Trophoblast cell (in vitro differentiated cells and primary cell): ENCODE results near the gene XYLT1.

Experiments
- DNase-seq, 2 donors: peaks; one replicate each; pipeline ENCODE4 v3.0.0-alpha.2; 2016
- H2AFZ ChIP-seq: 2 replicates; pipeline ENCODE4 v1.6.1; 2013; ENCODE audit warnings: low read length, moderate library complexity, mild to moderate bottlenecking; ENCODE audit not compliant: insufficient read depth, poor library complexity
- H2AK5ac ChIP-seq: 2 replicates; pipeline ENCODE4 v1.6.1; 2013; ENCODE audit warnings: mild to moderate bottlenecking, low read length
- H2BK120ac ChIP-seq: 2 replicates; pipeline ENCODE4 v1.6.1; 2013; ENCODE audit warnings: low read length, mild to moderate bottlenecking, moderate library complexity; ENCODE audit not compliant: insufficient read depth, poor library complexity
- H2BK12ac ChIP-seq: 2 replicates; pipeline ENCODE4 v1.6.1; 2013; ENCODE audit warnings: mild to moderate bottlenecking, low read length, moderate library complexity
- H2BK5ac ChIP-seq: 2 replicates; pipeline ENCODE4 v1.6.1; 2013; ENCODE audit warnings: low read length, low read depth, moderate library complexity, mild to moderate bottlenecking; ENCODE audit not compliant: poor library complexity
- H3K14ac ChIP-seq: 2 replicates; pipeline ENCODE4 v1.6.1; 2013; ENCODE audit warnings: mild to moderate bottlenecking, low read length
- H3K18ac ChIP-seq: 2 replicates; pipeline ENCODE4 v1.6.1; 2013; ENCODE audit warnings: mild to moderate bottlenecking, low read length
- H3K23ac ChIP-seq: 2 replicates; pipeline ENCODE4 v1.6.1; 2013; ENCODE audit warnings: low read length
- H3K27ac ChIP-seq: 2 replicates; pipeline ENCODE4 v1.5.1; 2013; ENCODE audit warnings: low read depth, mild to moderate bottlenecking, inconsistent platforms, low read length, moderate library complexity
- H3K27me3 ChIP-seq: 2 replicates; pipeline ENCODE4 v1.6.1; 2013; ENCODE audit warnings: inconsistent platforms, mild to moderate bottlenecking, low read length, moderate library complexity; ENCODE audit not compliant: insufficient read depth
- H3K36me3 ChIP-seq, 2 experiments: 1 replicate in 1 of 2; 2 replicates in 1 of 2; pipeline ENCODE4 v1.6.1; 2013; ENCODE audit warnings: low read length in 2 of 2, mild to moderate bottlenecking in 2 of 2, moderate library complexity in 1 of 2; ENCODE audit not compliant: insufficient read depth in 2 of 2, control insufficient read depth in 1 of 2
- H3K4ac ChIP-seq: 2 replicates; pipeline ENCODE4 v1.6.1; 2013; ENCODE audit warnings: low read depth, mild to moderate bottlenecking, low read length, moderate library complexity
- H3K4me1 ChIP-seq, 2 experiments: 1 replicate in 1 of 2; 2 replicates in 1 of 2; pipeline ENCODE4 v1.6.1; 2013; ENCODE audit warnings: low read length in 2 of 2, mild to moderate bottlenecking in 2 of 2, moderate library complexity in 1 of 2; ENCODE audit not compliant: insufficient read depth in 2 of 2, control insufficient read depth in 1 of 2
- H3K4me2 ChIP-seq: 2 replicates; pipeline ENCODE4 v1.6.1; 2013; ENCODE audit warnings: inconsistent platforms, mild to moderate bottlenecking, low read length, moderate library complexity
- H3K4me3 ChIP-seq: 2 replicates; pipeline ENCODE4 v1.5.1; 2013; ENCODE audit warnings: mild to moderate bottlenecking, low read depth, low read length, inconsistent platforms
- H3K79me1 ChIP-seq: one replicate; pipeline ENCODE4 v1.6.1; 2013; ENCODE audit warnings: low read length
- H3K79me2 ChIP-seq: 2 replicates; pipeline ENCODE4 v1.6.1; 2013; ENCODE audit warnings: low read length, mild to moderate bottlenecking; ENCODE audit not compliant: control insufficient read depth, insufficient read depth, poor library complexity
- H3K9ac ChIP-seq: 2 replicates; pipeline ENCODE4 v1.6.1; 2013; ENCODE audit warnings: mild to moderate bottlenecking, low read length
- H3K9me3 ChIP-seq: 2 replicates; pipeline ENCODE4 v1.6.1; 2013; ENCODE audit warnings: low read depth, mild to moderate bottlenecking, control low read depth, inconsistent platforms, low read length; ENCODE audit not compliant: insufficient read depth
- H4K12ac ChIP-seq: 2 replicates; pipeline ENCODE4 v1.6.1; 2013; ENCODE audit warnings: low read depth, mild to moderate bottlenecking, low read length, moderate library complexity
- H4K8ac ChIP-seq: 2 replicates; pipeline ENCODE4 v1.6.1; 2013; ENCODE audit warnings: low read depth, mild to moderate bottlenecking, low read length, moderate library complexity
- H4K91ac ChIP-seq: one replicate; pipeline ENCODE4 v1.6.1; 2013; ENCODE audit warnings: low read depth, mild to moderate bottlenecking, low read length, moderate library complexity
- WGBS: extraction: QIAGEN DNeasy Blood & Tissue Kit; methylation state at CpG from one replicate; pipeline ENCODE4 v1.1.7; 2013; ENCODE audit warnings: missing lambda C conversion rate; ENCODE audit not compliant: insufficient read length, insufficient coverage; ENCODE audit errors: extremely low coverage; 5-methylcytosine and 5-hydroxymethylcytosine counted together

Gene XYLT1

GRCh38 chr16:17109413-17109812 lies 361.3 kb downstream of the XYLT1 start:
- no peak overlapping the region for H3K14ac ChIP-seq
- no peak for DNase-seq
- H2AK5ac ChIP-seq = no peak overlapping the region
- no peak overlapping the region for H3K27ac ChIP-seq
- H4K12ac ChIP-seq = no peak overlapping the region
- H3K23ac ChIP-seq = no peak overlapping the region
- no peak overlapping the region for H3K4me3 ChIP-seq
- no peak overlapping the region for H2BK5ac ChIP-seq
- no peak overlapping the region for H3K4ac ChIP-seq
- H3K79me1 ChIP-seq = no peaks in the 10 kb centered on the region
- no peaks in the 10 kb centered on the region for H3K4me1 ChIP-seq
- H2BK120ac ChIP-seq = no peak overlapping the region
- no peak overlapping the region for H3K4me2 ChIP-seq
- no peak overlapping the region for H2BK12ac ChIP-seq
- no peaks in the 10 kb centered on the region for H3K27me3 ChIP-seq
- no peak overlapping the region for H2AFZ ChIP-seq
- H3K36me3 ChIP-seq = peaks cover 4 to 8% of the 10 kb centered on the region in 2 experiments
- no peak overlapping the region for H4K91ac ChIP-seq
- H3K18ac ChIP-seq = no peak overlapping the region
- H3K79me2 ChIP-seq = no peaks in the 10 kb centered on the region
- no peak overlapping the region for H4K8ac ChIP-seq
- H3K9me3 ChIP-seq = peaks cover 2% of the 10 kb centered on the region
- no peak overlapping the region for H3K9ac ChIP-seq

GRCh38 chr16:17108596-17108995 lies 362.2 kb downstream of the XYLT1 start:
- H3K4ac ChIP-seq = no peak overlapping the region
- no peaks in the 10 kb centered on the region for H3K79me2 ChIP-seq
- WGBS = no CpG with 5 or more reads among the region's 17 CpGs
- H2BK5ac ChIP-seq = no peak overlapping the region
- peak overlapping the region; percentile 37 for H3K4me3 ChIP-seq
- H2BK120ac ChIP-seq = no peak overlapping the region
- no peak overlapping the region for H3K18ac ChIP-seq
- no peak for DNase-seq
- H3K23ac ChIP-seq = no peak overlapping the region
- no peak overlapping the region for H2AK5ac ChIP-seq
- H3K4me1 ChIP-seq = no peaks in the 10 kb centered on the region
- no peak overlapping the region for H2BK12ac ChIP-seq
- H4K8ac ChIP-seq = no peak overlapping the region
- H3K36me3 ChIP-seq = peaks cover 4 to 6% of the 10 kb centered on the region in 2 experiments
- no peak overlapping the region for H3K27ac ChIP-seq
- no peak overlapping the region for H3K14ac ChIP-seq
- H3K79me1 ChIP-seq = no peaks in the 10 kb centered on the region
- H3K4me2 ChIP-seq = no peak overlapping the region
- no peak overlapping the region for H4K91ac ChIP-seq
- peaks cover 2% of the 10 kb centered on the region for H3K9me3 ChIP-seq
- no peaks in the 10 kb centered on the region for H3K27me3 ChIP-seq
- H4K12ac ChIP-seq = no peak overlapping the region
- H2AFZ ChIP-seq = no peak overlapping the region
- no peak overlapping the region for H3K9ac ChIP-seq

- H4K12ac ChIP-seq = no peak overlapping the region
- H3K9ac ChIP-seq = no peak overlapping the region
- H3K23ac ChIP-seq = no peak overlapping the region
- H2AK5ac ChIP-seq = no peak overlapping the region
- H3K4ac ChIP-seq = no peak overlapping the region
- H3K79me1 ChIP-seq = no peaks in the 10 kb centered on the region
- no peak overlapping the region for H3K27ac ChIP-seq
- no peaks in the 10 kb centered on the region for H3K27me3 ChIP-seq
- peaks cover 2% of the 10 kb centered on the region for H3K9me3 ChIP-seq
- H3K36me3 ChIP-seq = peaks cover 4 to 6% of the 10 kb centered on the region in 2 experiments
- no peak overlapping the region for H3K14ac ChIP-seq
- no peak overlapping the region for H4K8ac ChIP-seq
- H2BK12ac ChIP-seq = no peak overlapping the region
- no peaks in the 10 kb centered on the region for H3K79me2 ChIP-seq
- H2AFZ ChIP-seq = no peak overlapping the region
- DNase-seq = no peak
- no peak overlapping the region for H3K4me3 ChIP-seq
- no peak overlapping the region for H3K18ac ChIP-seq
- H3K4me2 ChIP-seq = no peak overlapping the region
- no peaks in the 10 kb centered on the region for H3K4me1 ChIP-seq
- H2BK5ac ChIP-seq = no peak overlapping the region
- no CpG with 5 or more reads among the region's 8 CpGs for WGBS
- no peak overlapping the region for H4K91ac ChIP-seq
- no peak overlapping the region for H2BK120ac ChIP-seq
These were observed 363.3 kb downstream of the XYLT1 start for GRCh38 chr16:17107450-17107849.

GRCh38 chr16:17106243-17106791 lies 364.4 kb downstream of the XYLT1 start:
- no peak overlapping the region for H2BK5ac ChIP-seq
- DNase-seq = no peak
- H2BK12ac ChIP-seq = no peak overlapping the region
- WGBS = no CpG with 5 or more reads among the region's 14 CpGs
- no peak overlapping the region for H2AK5ac ChIP-seq
- H3K79me1 ChIP-seq = no peaks in the 10 kb centered on the region
- H3K4ac ChIP-seq = no peak overlapping the region
- no peak overlapping the region for H4K12ac ChIP-seq
- no peaks in the 10 kb centered on the region for H3K4me1 ChIP-seq
- no peak overlapping the region for H3K27ac ChIP-seq
- no peak overlapping the region for H3K18ac ChIP-seq
- H2AFZ ChIP-seq = no peak overlapping the region
- no peaks in the 10 kb centered on the region for H3K79me2 ChIP-seq
- no peaks in the 10 kb centered on the region for H3K27me3 ChIP-seq
- no peak overlapping the region for H3K4me3 ChIP-seq
- no peak overlapping the region for H2BK120ac ChIP-seq
- H3K9me3 ChIP-seq = peaks cover 2% of the 10 kb centered on the region
- H3K4me2 ChIP-seq = no peak overlapping the region
- no peak overlapping the region for H3K14ac ChIP-seq
- peaks cover 4 to 6% of the 10 kb centered on the region in 2 experiments for H3K36me3 ChIP-seq
- H3K9ac ChIP-seq = no peak overlapping the region
- no peak overlapping the region for H4K91ac ChIP-seq
- H4K8ac ChIP-seq = no peak overlapping the region
- H3K23ac ChIP-seq = no peak overlapping the region
